Measurements from ENCODE around the gene DHX40. TPM values are rescaled to one million over a fixed set of nuclear protein-coding genes. Genes with fewer than 3 reads are reported as not detected.

The DHX40 gene
- total RNA-seq, result 40.8 and 42.8 TPM in 2 replicates

GRCh38 chr17:59565171-59565958 is at the start of gene DHX40:
Gene DHX40, plus strand, starts transcription at chr17:59565610. Its CDS starts 62 bp downstream, at chr17:59565672.

GRCh38 chr17:59619298-59620063 is 54.1 kb downstream of the DHX40 start, which contains the start of gene CLTC:
Gene CLTC, plus strand, starts transcription at chr17:59619895. Its CDS starts 237 bp downstream, at chr17:59620132.

Other genes starting within 250 kb of the DHX40 start
- gene YPEL2, start 234.0 kb upstream of the DHX40 start, total RNA-seq, result 3.1 and 10.2 TPM in 2 replicates
- 220 and 306 TPM in 2 replicates for gene CLTC, start 54.3 kb downstream of the DHX40 start, total RNA-seq
- gene PTRH2, start 141.8 kb downstream of the DHX40 start, total RNA-seq, result 40.0 and 41.2 TPM in 2 replicates
- 135 and 169 TPM in 2 replicates for gene VMP1, start 142.0 kb downstream of the DHX40 start, total RNA-seq

Measured in cardiac atrium fibroblast (primary cell).